Astrocyte (in vitro differentiated cells and primary cell): ENCODE data around the gene TFE3. TPM values are rescaled to one million over a fixed set of nuclear protein-coding genes. Genes with fewer than 3 reads are reported as not detected.

Experiments used
- DNase-seq: peaks from one replicate; pipeline ENCODE4 v3.0.0-alpha.2; 2010; ENCODE audit warnings: low read depth
- FAIRE-seq: peaks from 2 replicates; lab custom pipeline; 2011; peaks lifted over from hg19 to GRCh38; lab: Jason Lieb, UNC
- H2AFZ ChIP-seq: 2 replicates; pipeline ENCODE4 v1.6.0; 2012; ENCODE audit warnings: low read depth, low read length, inconsistent platforms
- H3K27ac ChIP-seq: 2 replicates; pipeline ENCODE4 v1.5.1; 2011; ENCODE audit warnings: low read depth, low read length, inconsistent platforms
- H3K27me3 ChIP-seq: 2 replicates; pipeline ENCODE4 v1.6.0; 2011; ENCODE audit warnings: low read length, inconsistent platforms; ENCODE audit not compliant: insufficient read depth
- H3K36me3 ChIP-seq: 2 replicates; pipeline ENCODE4 v1.5.1; 2011; ENCODE audit warnings: low read length, inconsistent platforms; ENCODE audit not compliant: insufficient read depth
- H3K4me1 ChIP-seq: 2 replicates; pipeline ENCODE4 v1.5.1; 2011; ENCODE audit warnings: low read length, inconsistent platforms; ENCODE audit not compliant: insufficient read depth
- H3K4me2 ChIP-seq: 2 replicates; pipeline ENCODE4 v1.6.0; 2012; ENCODE audit warnings: low read length, inconsistent platforms
- H3K4me3 ChIP-seq: 2 replicates; pipeline ENCODE4 v1.5.1; 2011; ENCODE audit warnings: low read depth, mild to moderate bottlenecking, low read length, inconsistent platforms; ENCODE audit not compliant: insufficient read depth
- H3K79me2 ChIP-seq: 2 replicates; pipeline ENCODE4 v1.6.0; 2012; ENCODE audit warnings: mild to moderate bottlenecking, low read length, inconsistent platforms; ENCODE audit not compliant: insufficient read depth
- H3K9ac ChIP-seq: 2 replicates; pipeline ENCODE4 v1.6.0; 2012; ENCODE audit warnings: mild to moderate bottlenecking, low read length, inconsistent platforms
- H3K9me3 ChIP-seq: 2 replicates; pipeline ENCODE4 v1.5.1; 2012; ENCODE audit warnings: low read depth, mild to moderate bottlenecking, low read length, inconsistent platforms; ENCODE audit not compliant: insufficient read depth
- H4K20me1 ChIP-seq: 2 replicates; pipeline ENCODE4 v1.6.0; 2012; ENCODE audit warnings: low read length, inconsistent platforms; ENCODE audit not compliant: insufficient read depth
- H3K27ac Mint-ChIP-seq: one replicate; pipeline ENCODE4 v1.8.0; 2021; ENCODE audit warnings: mild to moderate bottlenecking, mixed read lengths; ENCODE audit not compliant: unreplicated experiment
- H3K27me3 Mint-ChIP-seq: one replicate; pipeline ENCODE4 v1.8.0; 2021; ENCODE audit warnings: low read depth, mixed read lengths; ENCODE audit not compliant: unreplicated experiment
- H3K36me3 Mint-ChIP-seq: one replicate; pipeline ENCODE4 v1.8.0; 2021; ENCODE audit warnings: low read depth, mixed read lengths; ENCODE audit not compliant: unreplicated experiment
- H3K4me1 Mint-ChIP-seq: one replicate; pipeline ENCODE4 v1.8.0; 2021; ENCODE audit warnings: low read depth, mixed read lengths; ENCODE audit not compliant: unreplicated experiment
- H3K4me3 Mint-ChIP-seq: one replicate; pipeline ENCODE4 v1.8.0; 2021; ENCODE audit warnings: mild to moderate bottlenecking, moderate library complexity, mixed read lengths; ENCODE audit not compliant: unreplicated experiment
- H3K9me3 Mint-ChIP-seq: one replicate; pipeline ENCODE4 v1.8.0; 2021; ENCODE audit warnings: mild to moderate bottlenecking, mixed read lengths; ENCODE audit not compliant: unreplicated experiment
- EZH2 ChIP-seq: IDR thresholded peaks from 2 replicates; pipeline ENCODE4 v1.6.1; 2012; ENCODE audit warnings: mild to moderate bottlenecking, low read length, inconsistent platforms; ENCODE audit not compliant: insufficient read depth
- total RNA-seq: library from RNA; stranded (reverse); gene quantifications from 2 replicates; pipeline ENCODE4 v1.2.1, GENCODE V29; 2021
- TF ChIP-seq, protein P1 (sequence below): IDR thresholded peaks from 2 replicates; pipeline ENCODE4 v1.5.1; 2011; ENCODE audit warnings: low read depth, mild to moderate bottlenecking, inconsistent platforms, low read length, moderate library complexity; ENCODE audit not compliant: insufficient read depth

The TFE3 gene
- total RNA-seq, 1 donor from 2014 or later: 53.4 TPM

DNA sequence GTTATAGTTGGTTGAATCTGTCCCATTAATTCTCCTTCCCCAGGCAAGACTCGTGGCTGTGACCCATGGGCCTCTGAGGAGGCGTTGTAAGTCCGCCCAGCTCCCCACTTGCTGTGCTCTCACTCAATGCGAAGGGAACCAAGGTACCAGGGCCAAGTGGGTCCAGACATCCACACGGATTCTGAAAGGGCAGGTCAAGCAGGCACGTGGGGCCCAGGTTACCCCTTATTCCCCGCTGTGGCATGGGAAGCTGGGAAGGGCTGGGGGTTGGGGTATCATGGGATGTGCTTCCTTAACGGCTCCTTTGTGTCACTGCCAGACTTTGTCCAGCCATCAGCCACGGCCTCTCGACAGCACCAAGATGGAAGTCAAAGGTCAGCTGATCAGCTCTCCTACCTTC is 18.8 kb upstream of the TFE3 start:
- H3K79me2 ChIP-seq: no peaks in the 10 kb centered on the region
- TF ChIP-seq EZH2: no peak
- TF ChIP-seq, protein P1, sequence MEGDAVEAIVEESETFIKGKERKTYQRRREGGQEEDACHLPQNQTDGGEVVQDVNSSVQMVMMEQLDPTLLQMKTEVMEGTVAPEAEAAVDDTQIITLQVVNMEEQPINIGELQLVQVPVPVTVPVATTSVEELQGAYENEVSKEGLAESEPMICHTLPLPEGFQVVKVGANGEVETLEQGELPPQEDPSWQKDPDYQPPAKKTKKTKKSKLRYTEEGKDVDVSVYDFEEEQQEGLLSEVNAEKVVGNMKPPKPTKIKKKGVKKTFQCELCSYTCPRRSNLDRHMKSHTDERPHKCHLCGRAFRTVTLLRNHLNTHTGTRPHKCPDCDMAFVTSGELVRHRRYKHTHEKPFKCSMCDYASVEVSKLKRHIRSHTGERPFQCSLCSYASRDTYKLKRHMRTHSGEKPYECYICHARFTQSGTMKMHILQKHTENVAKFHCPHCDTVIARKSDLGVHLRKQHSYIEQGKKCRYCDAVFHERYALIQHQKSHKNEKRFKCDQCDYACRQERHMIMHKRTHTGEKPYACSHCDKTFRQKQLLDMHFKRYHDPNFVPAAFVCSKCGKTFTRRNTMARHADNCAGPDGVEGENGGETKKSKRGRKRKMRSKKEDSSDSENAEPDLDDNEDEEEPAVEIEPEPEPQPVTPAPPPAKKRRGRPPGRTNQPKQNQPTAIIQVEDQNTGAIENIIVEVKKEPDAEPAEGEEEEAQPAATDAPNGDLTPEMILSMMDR: no peak
- Mint-ChIP-seq H3K27ac (no peak overlapping the region), H3K4me1 (no peaks in the 10 kb centered on the region), H3K9me3 (no peaks in the 10 kb centered on the region), H3K36me3 (no peaks in the 10 kb centered on the region), H3K27me3 (no peaks in the 10 kb centered on the region), H3K4me3 (no peak overlapping the region)
- H3K27me3 ChIP-seq: no peaks in the 10 kb centered on the region
- no peaks in the 10 kb centered on the region for H3K36me3 ChIP-seq
- DNase-seq (no peak), FAIRE-seq (no peak)
- H4K20me1 ChIP-seq: no peaks in the 10 kb centered on the region
- H3K9ac ChIP-seq: no peak overlapping the region
- H3K4me1 ChIP-seq: no peaks in the 10 kb centered on the region
- H2AFZ ChIP-seq: no peak overlapping the region
- no peak overlapping the region for H3K4me3 ChIP-seq
- no peaks in the 10 kb centered on the region for H3K9me3 ChIP-seq
- H3K4me2 ChIP-seq: no peak overlapping the region
- no peak overlapping the region for H3K27ac ChIP-seq

DNA sequence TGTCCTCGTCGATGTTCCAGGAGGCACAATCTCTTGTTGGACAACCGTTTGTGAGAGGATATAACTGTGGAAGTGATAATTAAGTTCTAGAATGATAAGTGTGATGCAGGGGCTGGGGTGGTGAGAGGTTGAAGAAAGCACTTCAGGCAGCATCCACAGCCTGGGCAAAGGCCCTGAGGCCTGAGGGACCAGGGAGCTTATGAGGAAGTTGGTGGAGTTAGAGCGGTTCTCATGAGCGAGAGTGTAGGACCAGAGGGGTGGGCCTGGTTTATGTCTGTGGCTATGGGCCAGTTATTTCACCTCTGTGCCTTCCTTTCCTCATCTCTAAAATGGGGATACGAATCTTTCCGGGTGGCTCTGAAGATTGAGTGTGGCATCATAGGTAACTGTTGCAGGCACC is 18.3 kb upstream of the TFE3 start:
- Histone ChIP-seq H3K79me2 (no peaks in the 10 kb centered on the region), H2AFZ (no peak overlapping the region), H4K20me1 (no peaks in the 10 kb centered on the region), H3K4me1 (no peaks in the 10 kb centered on the region), H3K27me3 (no peaks in the 10 kb centered on the region), H3K9me3 (no peaks in the 10 kb centered on the region), H3K4me3 (no peak overlapping the region), H3K27ac (no peak overlapping the region), H3K9ac (no peak overlapping the region), H3K36me3 (no peaks in the 10 kb centered on the region), H3K4me2 (no peak overlapping the region)
- peaks cover 2% of the 10 kb centered on the region for H3K4me1 Mint-ChIP-seq
- H3K36me3 Mint-ChIP-seq: no peaks in the 10 kb centered on the region
- FAIRE-seq (no peak), DNase-seq (no peak)
- no peaks in the 10 kb centered on the region for H3K27me3 Mint-ChIP-seq
- H3K4me3 Mint-ChIP-seq: no peak overlapping the region
- H3K27ac Mint-ChIP-seq: no peak overlapping the region
- H3K9me3 Mint-ChIP-seq: no peaks in the 10 kb centered on the region
- TF ChIP-seq EZH2: no peak
- TF ChIP-seq, protein P1: no peak

DNA sequence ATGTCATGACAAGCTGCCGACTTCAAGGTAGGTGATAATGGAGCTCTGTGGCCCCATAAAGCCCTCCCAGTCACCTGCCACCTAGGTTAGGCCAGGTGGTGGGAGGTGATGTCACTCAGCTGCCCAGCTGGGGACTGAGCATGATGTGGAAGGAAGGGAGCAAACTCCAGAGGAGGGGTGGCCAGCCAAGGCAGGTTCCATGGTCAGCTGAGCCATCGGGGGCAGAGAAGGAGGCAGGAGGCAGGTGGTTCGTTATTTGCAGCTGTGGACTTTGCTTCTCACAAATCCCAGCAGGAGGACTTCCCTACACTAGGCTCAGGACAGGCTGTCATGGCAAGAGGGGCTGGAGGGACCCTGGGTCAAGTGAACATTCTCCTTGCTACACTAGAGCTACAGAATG is 17.8 kb upstream of the TFE3 start:
- Mint-ChIP-seq H3K27ac (no peak overlapping the region), H3K9me3 (no peaks in the 10 kb centered on the region), H3K27me3 (no peaks in the 10 kb centered on the region), H3K4me1 (peaks cover 4% of the 10 kb centered on the region), H3K4me3 (no peak overlapping the region), H3K36me3 (no peaks in the 10 kb centered on the region)
- FAIRE-seq: no peak
- H3K9ac ChIP-seq: no peak overlapping the region
- no peak overlapping the region for H2AFZ ChIP-seq
- H3K27ac ChIP-seq: no peak overlapping the region
- H3K36me3 ChIP-seq: no peaks in the 10 kb centered on the region
- no peaks in the 10 kb centered on the region for H3K79me2 ChIP-seq
- no peaks in the 10 kb centered on the region for H3K9me3 ChIP-seq
- DNase-seq: no peak
- TF ChIP-seq, protein P1: no peak
- no peak for TF ChIP-seq EZH2
- H3K4me3 ChIP-seq: no peak overlapping the region
- no peak overlapping the region for H3K4me2 ChIP-seq
- no peaks in the 10 kb centered on the region for H3K4me1 ChIP-seq
- no peaks in the 10 kb centered on the region for H3K27me3 ChIP-seq
- no peaks in the 10 kb centered on the region for H4K20me1 ChIP-seq
